HG03432 (cell line): ENCODE measurements around the gene IPO13.
A peak's percentile ranks its signal among the peaks of the same experiment; 100 is the strongest.

ENCODE experiments used
- ATAC-seq: cut with Tn5 transposase; IDR thresholded peaks from one replicate; pipeline ENCODE4 v1.9.1; 2021; ENCODE audit warnings: mild to moderate bottlenecking, moderate library complexity; ENCODE audit not compliant: unreplicated experiment

Gene IPO13

GRCh38 chr1:43930949-43931275, 15.8 kb upstream of the IPO13 start:
- no peak for ATAC-seq

GRCh38 chr1:43931711-43932660, 14.8 kb upstream of the IPO13 start:
- ATAC-seq, result no peak

- no peak for ATAC-seq
Measured at GRCh38 chr1:43932786-43933385, 13.9 kb upstream of the IPO13 start.

GRCh38 chr1:43933386-43934100, 13.2 kb upstream of the IPO13 start, which contains the start of gene ARTN:
Gene ARTN, plus strand, starts transcription at chr1:43933801. Its CDS starts 1,856 bp downstream, at chr1:43935657.
- no peak for ATAC-seq

- peak; percentile 42 for ATAC-seq
Measured at GRCh38 chr1:43934101-43934985, 12.4 kb upstream of the IPO13 start.

GRCh38 chr1:43934986-43935324, 11.8 kb upstream of the IPO13 start:
- ATAC-seq, result no peak

GRCh38 chr1:43935711-43936427, 10.9 kb upstream of the IPO13 start:
- ATAC-seq, result no peak

- ATAC-seq, result no peak
Measured at GRCh38 chr1:43936431-43937151, 10.2 kb upstream of the IPO13 start.

GRCh38 chr1:43937179-43937865, 9.4 kb upstream of the IPO13 start:
- no peak for ATAC-seq

GRCh38 chr1:43938383-43938782, 8.4 kb upstream of the IPO13 start:
- no peak for ATAC-seq

- no peak for ATAC-seq
Measured at GRCh38 chr1:43938892-43939587, 7.7 kb upstream of the IPO13 start.

- no peak for ATAC-seq
Measured at GRCh38 chr1:43942411-43942810, 4.3 kb upstream of the IPO13 start.

GRCh38 chr1:43944860-43945259, 1.9 kb upstream of the IPO13 start:
- ATAC-seq, result no peak

- ATAC-seq, result no peak
Measured at GRCh38 chr1:43945674-43946235, 995 bp upstream of the IPO13 start.

- no peak for ATAC-seq
Measured at GRCh38 chr1:43947061-43947873, 517 bp downstream of the IPO13 start.

GRCh38 chr1:43947874-43948437, 1.2 kb downstream of the IPO13 start:
- no peak for ATAC-seq

GRCh38 chr1:43949678-43950077, 2.9 kb downstream of the IPO13 start:
- ATAC-seq, result no peak
